Keratinocyte (primary cell): ENCODE results near the gene GSTCD.

Experiments used
- CTCF ChIP-seq, 3 experiments: IDR thresholded peaks in 1 of 3; conservative IDR thresholded peaks in 1 of 3; optimal IDR thresholded peaks in 1 of 3; 2 replicates in 2 of 3; 3 replicates in 1 of 3; pipeline versions ENCODE3 to v1.5.1; 2011; ENCODE audit warnings: low read length in 3 of 3, mild to moderate bottlenecking in 3 of 3, moderate library complexity in 2 of 3, control low read depth in 1 of 3, inconsistent platforms in 1 of 3; ENCODE audit not compliant: insufficient read depth in 2 of 3; ENCODE audit errors: extremely low read depth in 1 of 3
- EZH2 ChIP-seq: IDR thresholded peaks from one replicate; pipeline ENCODE4 v1.6.1; 2012; ENCODE audit warnings: inconsistent platforms, mild to moderate bottlenecking, low read length, moderate library complexity

GRCh38 chr4:105753361-105753760, 44.8 kb downstream of the GSTCD start:
- no peak for TF ChIP-seq EZH2
- no peak for TF ChIP-seq CTCF (optimal IDR thresholded peaks at IDR 0.05 in 1 of 3, IDR thresholded peaks at IDR 0.05 in 1 of 3, conservative IDR thresholded peaks at IDR 0.05 in 1 of 3; ENCODE audit: extremely low read depth in 1 of 3, insufficient read depth in 2 of 3, low read length in 3 of 3)
